Activated naive CD8-positive, alpha-beta T cell treated with anti-CD3 and anti-CD28 coated beads, Interleukin-2, amount 50 U/mL, for 16 hours (primary cell): ENCODE measurements around the gene LRRTM4.
"Not testable (repeated sequence)": the region's sequence is repeated elsewhere in the genome, so short reads cannot be mapped to it uniquely, and the experiment has no call there.

ENCODE experiments used
- DNase-seq: peaks from one replicate; pipeline ENCODE4 v3.0.0-alpha.2; 2020; ENCODE audit warnings: low read depth, low spot score

The LRRTM4 gene

DNA sequence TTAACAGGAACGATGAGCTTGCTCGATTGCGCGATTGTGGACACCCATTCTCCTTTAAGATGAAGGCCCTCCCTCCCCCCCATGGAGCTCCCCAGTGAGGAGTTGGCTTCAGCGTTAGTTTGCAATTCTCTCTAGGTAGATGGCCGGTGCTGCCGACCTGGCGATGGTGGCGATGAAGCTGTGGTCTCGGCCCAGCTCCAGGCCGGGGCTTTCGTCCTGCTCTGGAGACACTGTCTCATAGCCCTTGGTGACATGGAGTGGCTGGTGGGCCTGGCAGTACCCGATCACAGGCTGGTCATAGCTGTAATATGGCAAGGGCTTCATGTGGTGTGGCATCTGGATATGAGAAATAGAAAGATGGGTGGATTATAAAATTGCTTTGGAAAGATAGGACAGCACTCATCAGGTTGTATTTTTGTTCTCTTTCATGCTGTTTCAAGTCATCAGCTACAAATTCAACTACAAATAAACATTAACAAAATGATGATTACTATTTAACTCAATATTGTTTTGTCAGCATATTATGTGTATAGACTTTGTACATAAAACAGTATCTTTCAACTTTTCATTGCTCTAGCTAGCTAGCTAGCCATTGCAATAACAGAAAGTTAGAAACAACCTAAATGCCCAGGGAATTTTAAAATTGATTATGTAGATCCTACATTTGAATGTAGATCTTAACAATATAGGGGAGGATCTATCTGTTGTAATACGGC lies 773.4 kb downstream of the LRRTM4 start:
- no peak for DNase-seq

GRCh38 chr2:76745605-76746004 lies 776.6 kb downstream of the LRRTM4 start:
- DNase-seq = no peak

DNA sequence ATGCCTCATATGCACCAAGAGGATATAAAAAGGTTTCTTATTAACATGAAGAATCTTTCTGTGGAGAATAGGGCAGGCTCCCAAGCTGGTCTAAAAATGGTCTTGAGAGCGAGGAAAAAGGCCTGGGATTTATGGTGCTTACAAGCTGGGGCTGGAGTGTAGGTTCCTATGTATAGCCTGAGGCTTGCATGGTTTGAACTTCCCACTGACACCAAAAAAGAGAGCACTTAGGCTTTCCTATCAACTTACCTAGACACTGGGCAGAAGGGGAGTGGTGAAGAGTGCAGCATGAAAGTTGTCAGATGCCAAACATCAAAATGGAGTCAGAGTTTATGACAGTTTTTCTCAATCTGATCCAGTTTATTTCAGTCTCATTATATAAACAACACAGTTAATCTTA lies 784.6 kb downstream of the LRRTM4 start:
- no peak for DNase-seq

- no peak for DNase-seq
These were observed 788.4 kb downstream of the LRRTM4 start for GRCh38 chr2:76733736-76734135.

GRCh38 chr2:76731157-76731556 lies 791.0 kb downstream of the LRRTM4 start:
- no peak for DNase-seq

- DNase-seq = no peak
These were observed 792.2 kb downstream of the LRRTM4 start for GRCh38 chr2:76730021-76730420.

DNA sequence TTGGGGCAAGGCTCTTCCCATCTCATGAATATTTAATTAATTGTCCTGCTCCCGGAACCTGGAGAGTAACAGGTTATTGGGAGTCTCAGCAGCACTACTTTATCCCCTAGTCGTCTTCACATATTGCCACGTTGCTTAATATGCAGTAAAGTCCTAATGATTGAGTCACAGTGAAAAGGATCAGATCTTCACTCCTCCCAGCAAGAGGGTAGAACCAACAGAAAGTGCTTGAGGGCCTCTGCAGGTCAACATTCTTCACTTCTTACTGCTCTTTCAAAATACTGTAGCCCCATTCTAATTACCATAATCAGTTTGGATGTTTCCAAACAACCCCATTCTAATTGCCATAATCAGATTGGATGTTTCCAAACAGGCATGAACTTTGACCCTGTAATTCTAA lies 801.0 kb downstream of the LRRTM4 start:
- DNase-seq = no peak

DNA sequence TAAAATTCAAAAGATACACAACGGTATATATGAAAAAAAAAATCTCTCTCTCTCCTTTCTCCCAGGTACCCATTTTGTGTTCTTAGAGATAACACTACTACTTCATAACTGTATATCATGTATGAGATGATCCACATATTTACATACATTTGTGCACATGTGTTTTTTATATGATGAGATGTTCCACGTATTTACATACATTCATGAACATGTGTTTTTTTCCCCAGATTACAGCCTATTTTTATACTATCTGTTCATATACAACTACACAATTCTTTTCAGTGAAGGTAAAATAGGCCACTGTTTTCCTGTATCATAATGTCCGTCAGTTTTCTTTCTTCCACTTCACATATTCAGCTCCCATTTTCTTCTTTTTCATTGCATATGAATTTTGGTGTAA lies 808.9 kb downstream of the LRRTM4 start:
- DNase-seq = no peak

DNA sequence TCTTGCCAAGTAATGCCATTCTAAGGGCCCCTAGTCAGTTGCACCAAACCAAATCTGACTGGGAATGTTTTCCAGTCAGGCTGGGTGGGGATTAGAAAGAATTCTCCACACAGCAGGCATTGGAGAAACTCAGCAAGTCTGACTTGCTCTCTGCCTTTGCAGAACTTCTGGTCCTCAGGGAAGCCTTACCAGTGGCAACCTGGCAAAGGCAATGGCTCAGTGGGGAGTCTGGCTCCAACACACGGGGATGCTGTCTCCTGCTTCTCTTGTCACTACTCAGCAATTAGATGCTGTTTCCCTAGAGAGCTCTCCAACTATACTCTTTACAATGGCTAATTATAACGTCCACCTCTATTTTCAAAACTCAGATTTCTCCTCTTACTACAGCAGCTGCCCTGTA lies 810.7 kb downstream of the LRRTM4 start:
- no peak for DNase-seq

GRCh38 chr2:76700894-76701293 lies 821.3 kb downstream of the LRRTM4 start:
- DNase-seq = no peak

GRCh38 chr2:76697998-76698713 lies 824.0 kb downstream of the LRRTM4 start:
- DNase-seq = not testable (repeated sequence)
